ENCODE results near the gene PCGF5. TPM values are rescaled to one million over a fixed set of nuclear protein-coding genes. Genes with fewer than 3 reads are reported as not detected.
"Not testable (repeated sequence)": the region's sequence is repeated elsewhere in the genome, so short reads cannot be mapped to it uniquely, and the experiment has no call there.

The PCGF5 gene
- 42.3 and 43.4 TPM in 2 replicates for total RNA-seq

DNA sequence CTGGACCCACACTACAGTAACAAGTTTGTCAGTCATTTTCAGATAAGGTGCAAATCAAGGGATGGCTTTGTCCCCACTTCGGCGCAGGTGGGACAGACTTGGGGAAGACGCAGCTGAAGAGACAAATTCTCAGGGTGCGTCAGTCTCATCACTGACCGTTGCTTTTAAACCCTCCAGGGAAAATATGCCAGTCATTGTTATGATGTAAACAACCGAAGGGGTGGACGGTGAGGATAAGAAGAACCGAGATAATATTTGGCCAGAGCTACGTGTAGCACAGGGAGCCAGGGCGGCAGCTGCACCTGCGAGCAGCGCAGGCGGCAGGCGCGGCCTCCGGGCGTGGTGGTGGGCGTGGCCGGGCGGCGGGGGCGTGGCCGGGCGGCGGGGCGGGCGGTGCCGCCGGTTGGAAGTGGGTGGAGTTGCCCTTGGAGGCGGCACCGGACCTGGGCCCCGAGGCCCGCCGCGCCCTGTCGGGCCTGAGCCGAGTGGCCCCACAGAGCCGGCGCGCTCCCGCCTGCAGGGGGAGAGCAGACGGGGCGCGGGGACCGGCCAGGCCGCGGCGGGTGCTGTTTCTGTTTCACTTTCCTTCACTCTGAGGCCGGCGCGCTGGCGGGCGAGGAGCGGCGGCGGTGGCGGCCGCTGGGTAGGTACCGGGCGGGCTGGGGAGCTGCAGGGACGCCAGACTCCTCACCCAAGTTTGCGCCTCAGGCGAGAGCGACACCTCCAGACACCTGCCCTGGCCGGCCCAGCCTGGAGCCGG lies at the start of gene PCGF5:
Gene PCGF5 (plus strand): TSS at position 470 of the 760 bp plus-strand sequence. CDS start 2,209 bp downstream, outside the sequence.
- intact Hi-C loops (cut with micrococcal nuclease): loop anchor here (1.0 to 10.0 kb wide), 9 partner anchors 19 to 1624 kb away; partner anchors contain the start of genes CPEB3, EXOC6, FGFBP3 and KIF11

DNA sequence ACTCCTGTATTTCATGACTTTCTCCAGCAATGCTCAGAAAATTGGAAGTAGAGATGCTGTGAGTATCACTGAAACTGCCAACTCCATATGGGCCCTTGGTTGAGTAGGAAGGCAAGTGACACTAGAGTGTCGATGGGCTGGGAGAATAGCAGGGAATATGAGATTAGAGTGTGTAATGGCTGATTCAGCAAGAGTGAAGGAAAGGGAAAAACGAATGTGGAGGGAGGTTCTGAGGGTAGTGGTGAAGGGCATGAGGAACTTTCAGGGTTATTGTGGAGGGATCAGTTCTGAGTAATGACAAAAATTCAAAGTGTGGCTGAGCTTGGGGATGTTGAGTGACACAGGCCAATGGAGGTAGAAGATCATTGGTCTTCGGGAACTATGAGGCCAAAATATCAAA lies 49.0 kb upstream of the PCGF5 start:
- intact Hi-C loops (cut with micrococcal nuclease): no loop called here

- intact Hi-C loops (cut with micrococcal nuclease): no loop called here
Observed at GRCh38 chr10:91172348-91172747, 48.1 kb upstream of the PCGF5 start.

- intact Hi-C loops (cut with micrococcal nuclease): no loop called here
Observed at GRCh38 chr10:91185239-91185875, 35.1 kb upstream of the PCGF5 start.

GRCh38 chr10:91187156-91187555 lies 33.3 kb upstream of the PCGF5 start:
- intact Hi-C loops (cut with micrococcal nuclease): no loop called here

DNA sequence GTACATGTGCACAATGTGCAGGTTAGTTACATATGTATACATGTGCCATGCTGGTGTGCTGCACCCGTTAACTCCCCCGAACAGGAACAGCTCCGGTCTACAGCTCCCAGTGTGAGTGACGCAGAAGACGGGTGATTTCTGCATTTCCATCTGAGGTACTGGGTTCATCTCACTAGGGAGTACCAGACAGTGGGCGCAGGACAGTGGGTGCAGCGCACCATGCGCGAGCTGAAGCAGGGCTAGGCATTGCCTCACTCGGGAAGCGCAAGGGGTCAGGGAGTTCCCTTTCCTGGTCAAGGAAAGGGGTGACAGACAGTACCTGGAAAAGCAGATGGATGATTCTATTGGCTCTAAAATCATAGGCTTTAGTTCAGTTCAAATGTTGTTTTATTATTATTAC lies 32.5 kb upstream of the PCGF5 start:
- intact Hi-C loops (cut with micrococcal nuclease): not testable (repeated sequence)

- intact Hi-C loops (cut with micrococcal nuclease): no loop called here
Observed at GRCh38 chr10:91188889-91189288, 31.6 kb upstream of the PCGF5 start.

DNA sequence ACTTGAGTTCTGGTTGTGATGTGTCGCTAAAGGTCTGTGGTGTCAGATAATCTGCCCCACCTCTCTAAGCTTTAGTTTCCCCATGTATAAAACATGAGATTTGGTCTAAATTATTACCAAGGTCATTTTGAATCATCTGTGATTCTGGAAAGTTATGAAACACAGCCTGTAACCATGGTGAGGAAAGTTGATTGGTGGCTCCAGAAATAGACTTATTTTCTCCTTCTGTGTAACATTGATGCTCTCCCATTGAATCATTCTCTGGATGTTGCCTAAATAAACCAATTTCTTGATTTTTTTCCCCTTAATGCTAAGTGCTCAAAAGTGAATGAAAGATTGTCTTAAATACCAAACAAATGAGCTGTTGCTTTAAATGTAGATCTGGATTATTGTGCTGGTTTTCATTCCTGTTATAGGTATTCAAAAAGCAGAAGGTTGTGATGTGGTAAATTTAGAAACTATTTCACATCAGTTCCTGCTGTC lies 30.0 kb upstream of the PCGF5 start:
- intact Hi-C loops (cut with micrococcal nuclease): no loop called here

GRCh38 chr10:91190876-91191583 lies 29.4 kb upstream of the PCGF5 start:
- intact Hi-C loops (cut with micrococcal nuclease): no loop called here

DNA sequence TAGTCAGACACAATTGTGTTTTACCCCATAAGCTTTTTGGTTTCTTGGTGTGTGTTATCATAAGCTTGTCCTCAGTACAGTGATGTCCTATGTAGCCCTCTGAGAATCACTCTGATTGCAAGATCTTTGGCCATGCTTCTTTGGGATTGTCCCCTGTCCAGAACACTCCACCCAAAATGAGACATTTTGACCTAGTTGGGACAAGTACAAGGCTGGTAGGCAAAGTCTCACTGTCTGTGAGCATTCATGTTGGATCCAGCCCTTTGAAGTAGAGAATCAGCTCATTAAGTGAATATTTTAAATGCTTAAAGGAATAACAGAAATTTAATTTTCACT lies 28.9 kb upstream of the PCGF5 start:
- intact Hi-C loops (cut with micrococcal nuclease): no loop called here

DNA sequence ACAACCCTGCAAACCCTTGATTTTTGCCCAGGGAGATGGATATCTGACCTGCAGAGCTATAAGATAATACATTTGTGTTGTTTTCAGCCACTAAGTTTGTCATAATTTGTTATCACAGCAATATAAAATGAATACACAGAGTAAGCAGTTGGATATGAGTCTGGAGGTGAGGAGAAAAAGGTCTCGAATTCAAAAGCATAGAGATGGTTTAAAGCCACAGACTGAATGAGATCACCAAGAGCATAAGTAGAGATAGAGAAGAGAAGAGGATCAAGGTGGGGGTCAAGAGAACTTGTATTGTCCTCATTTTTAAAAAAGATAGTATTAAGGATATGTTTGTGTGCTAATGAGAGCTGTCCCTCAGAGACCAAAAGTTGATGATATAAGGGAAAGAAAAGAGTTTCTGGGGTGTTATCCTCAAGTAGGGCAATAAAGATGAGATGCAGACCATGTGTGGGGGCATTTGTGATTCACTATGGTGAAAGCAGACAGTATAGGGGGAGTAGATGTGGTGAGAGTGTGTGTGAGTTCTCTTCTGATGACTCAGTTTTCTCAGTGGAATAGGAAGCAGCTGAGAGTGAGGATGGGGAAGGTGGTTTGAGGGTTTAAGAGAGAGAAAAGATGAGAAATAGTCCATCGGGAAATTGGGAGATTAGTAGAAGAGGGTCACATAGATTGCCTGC lies 25.8 kb upstream of the PCGF5 start:
- intact Hi-C loops (cut with micrococcal nuclease): no loop called here

GRCh38 chr10:91196268-91197048 lies 24.0 kb upstream of the PCGF5 start:
- intact Hi-C loops (cut with micrococcal nuclease): no loop called here

DNA sequence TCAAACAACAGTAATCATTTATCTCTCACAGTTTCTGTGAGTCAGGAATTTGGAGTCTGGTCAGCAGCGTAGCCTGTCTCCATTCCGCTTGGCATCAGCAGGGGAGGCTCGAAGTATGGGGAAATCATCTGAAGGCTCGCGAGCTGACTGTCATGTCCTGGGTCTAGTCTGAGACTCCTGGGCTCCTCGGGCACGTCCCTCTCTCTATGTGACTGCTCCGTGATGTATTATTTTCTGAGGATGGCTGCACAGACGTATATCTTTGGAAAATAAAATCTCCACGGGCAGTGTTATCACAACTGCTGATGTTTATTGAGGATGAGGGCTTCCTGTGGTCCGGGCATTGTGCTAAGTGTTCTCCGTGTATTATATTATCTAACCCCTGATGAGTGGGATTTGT lies 23.3 kb upstream of the PCGF5 start:
- intact Hi-C loops (cut with micrococcal nuclease): no loop called here

GRCh38 chr10:91198781-91199180 lies 21.7 kb upstream of the PCGF5 start:
- intact Hi-C loops (cut with micrococcal nuclease): loop anchor here (2.0 kb wide), 1 partner anchor 192 kb away; no protein-coding TSS in a partner anchor

GRCh38 chr10:91200314-91201212 lies 19.9 kb upstream of the PCGF5 start:
- intact Hi-C loops (cut with micrococcal nuclease): loop anchor here (1.0 kb wide), 2 partner anchors 20 to 37 kb away; partner anchors contain the start of gene PCGF5

DNA sequence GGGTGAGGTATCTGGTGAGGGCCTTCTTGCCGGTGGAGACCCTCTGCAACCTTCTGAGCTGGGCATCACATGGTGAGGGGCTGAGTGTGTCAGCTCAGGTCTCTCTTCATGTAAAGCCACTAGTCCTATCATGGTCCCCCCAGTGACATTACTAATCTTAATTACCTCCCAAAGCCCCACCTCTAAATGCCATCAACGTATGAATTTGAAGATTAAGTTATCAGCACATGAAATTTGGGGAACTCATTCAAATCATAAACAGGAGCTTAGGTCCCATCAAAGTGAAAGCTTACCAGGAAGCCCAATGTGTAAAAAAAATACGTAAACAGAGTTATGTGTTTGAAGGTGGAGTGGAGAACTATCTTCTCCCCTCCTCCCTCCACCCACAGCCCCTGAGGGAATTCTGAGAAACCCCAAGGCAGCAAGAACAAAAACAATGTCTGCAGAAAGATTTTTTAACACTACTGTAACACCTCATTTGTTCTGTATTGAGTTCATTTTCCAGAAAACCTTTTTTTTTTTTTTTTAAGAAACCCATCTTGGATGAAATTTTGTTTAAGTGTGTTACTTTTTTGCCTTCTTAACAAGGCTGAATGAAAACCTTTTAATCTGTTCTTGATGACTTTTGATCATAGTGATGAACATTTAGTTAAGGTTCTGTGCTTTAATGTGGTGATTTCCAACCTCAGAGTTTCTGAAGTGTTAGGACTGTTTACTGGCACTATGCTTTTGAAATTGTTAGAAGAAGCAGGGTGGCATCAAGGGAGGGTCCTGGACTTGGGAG lies 19.1 kb upstream of the PCGF5 start:
- intact Hi-C loops (cut with micrococcal nuclease): loop anchor here (1.0 kb wide), 2 partner anchors 19 to 38 kb away; partner anchors contain the start of gene PCGF5

- intact Hi-C loops (cut with micrococcal nuclease): no loop called here
Observed at GRCh38 chr10:91206427-91206826, 14.0 kb upstream of the PCGF5 start.

DNA sequence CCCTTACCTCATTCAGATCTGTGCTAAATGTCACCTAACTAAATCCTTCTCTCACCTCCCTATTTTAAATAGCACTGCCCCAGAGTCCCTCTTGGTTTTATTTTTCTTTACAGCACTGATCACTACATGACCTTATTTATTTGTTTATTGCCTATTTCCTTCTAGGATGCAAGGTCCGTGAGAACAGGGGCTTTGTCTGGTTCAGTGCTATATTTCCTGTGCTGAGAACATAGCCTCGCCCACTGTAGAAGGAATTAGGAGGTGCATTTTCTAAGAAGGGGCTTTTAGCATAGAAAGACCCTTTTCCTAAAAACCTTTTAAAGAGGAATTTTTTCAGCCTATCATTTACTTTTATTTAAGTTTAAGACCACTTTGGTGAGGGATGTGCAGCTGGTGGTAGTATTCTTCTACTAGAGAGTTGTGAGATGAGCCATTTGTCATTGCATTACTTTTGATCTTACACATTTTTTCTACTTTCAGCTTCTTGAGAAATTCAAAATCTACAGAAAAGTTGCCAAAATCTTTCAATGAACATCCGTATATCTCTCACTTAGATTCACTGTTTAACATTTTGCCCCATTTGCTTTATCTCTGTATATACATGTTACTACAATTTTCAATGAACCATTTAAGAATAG lies 13.5 kb upstream of the PCGF5 start:
- intact Hi-C loops (cut with micrococcal nuclease): no loop called here

Data from T-helper 2 cell treated with Interferon-gamma antibody and Interleukin-4, amounts not matched to agents 100 ng/mL and 5 ng/mL, for 36 hours (primary cell).